OCI-LY3 (cell line): ENCODE measurements around the gene NEU2.

Source experiments
- H2AFZ ChIP-seq: fragments of 200-600, 300-600 bp; shearing (Covaris generic); 2 replicates; pipeline ENCODE4 v1.6.0; 2014; ENCODE audit warnings: antibody characterized with exemption, low read depth, low read length
- H3K27ac ChIP-seq: fragments of 200-600, 300-600 bp; sonication (generic); 2 replicates; pipeline ENCODE4 v1.5.1; 2014; ENCODE audit warnings: mild to moderate bottlenecking, low read length, moderate library complexity, mixed read lengths
- H3K27me3 ChIP-seq: fragments of 200-600, 300-600 bp; sonication (generic); 2 replicates; pipeline ENCODE4 v1.6.1; 2014; ENCODE audit warnings: low read depth, low read length, mixed read lengths
- H3K36me3 ChIP-seq: fragments of 200-600, 300-600 bp; sonication (generic); replicated peaks from 2 replicates; pipeline ENCODE3; 2014; ENCODE audit warnings: low read depth, low read length, mixed read lengths
- H3K4me1 ChIP-seq: fragments of 300-600, 200-600 bp; sonication (generic); 2 replicates; pipeline ENCODE4 v1.6.1; 2014; ENCODE audit warnings: low read length, mixed read lengths
- H3K4me2 ChIP-seq: fragments of 200-600, 300-600 bp; sonication (generic); 2 replicates; pipeline ENCODE4 v1.6.1; 2014; ENCODE audit warnings: low read length, mixed read lengths
- H3K4me3 ChIP-seq: fragments of 300-600, 200-600 bp; sonication (generic); 2 replicates; pipeline ENCODE4 v1.5.1; 2014; ENCODE audit warnings: antibody characterized with exemption, mild to moderate bottlenecking, low read length, moderate library complexity
- H3K79me2 ChIP-seq: fragments of 300-600, 200-600 bp; shearing (Covaris generic); 2 replicates; pipeline ENCODE4 v1.6.1; 2014; ENCODE audit warnings: mild to moderate bottlenecking, low read length, mixed read lengths
- H3K9ac ChIP-seq: fragments of 300-600, 200-600 bp; shearing (Covaris generic); 2 replicates; pipeline ENCODE4 v1.6.0; 2014; ENCODE audit warnings: mild to moderate bottlenecking, low read length, moderate library complexity
- H3K9me3 ChIP-seq: fragments of 200-600, 300-600 bp; shearing (Covaris generic); 2 replicates; pipeline ENCODE4 v1.6.1; 2014; ENCODE audit warnings: low read length, mixed read lengths; ENCODE audit not compliant: insufficient read depth
- H4K20me1 ChIP-seq: fragments of 200-600, 300-600 bp; sonication (generic); 2 replicates; pipeline ENCODE4 v1.6.1; 2016; ENCODE audit warnings: low read length, mixed read lengths; ENCODE audit not compliant: insufficient read depth
- EZH2phosphoT487 ChIP-seq: fragments of 200-600 bp; shearing (Covaris generic); IDR thresholded peaks from 2 replicates; pipeline ENCODE4 v1.6.1; 2018; ENCODE audit warnings: antibody characterized with exemption, mixed run types, low read depth
- TF ChIP-seq, protein P1 (sequence below): fragments of 200-600, 300-600 bp; sonication (generic); IDR thresholded peaks from 2 replicates; pipeline ENCODE4 v1.5.1; 2014; ENCODE audit warnings: antibody characterized with exemption, low read length, low read depth

NEU2 gene

DNA sequence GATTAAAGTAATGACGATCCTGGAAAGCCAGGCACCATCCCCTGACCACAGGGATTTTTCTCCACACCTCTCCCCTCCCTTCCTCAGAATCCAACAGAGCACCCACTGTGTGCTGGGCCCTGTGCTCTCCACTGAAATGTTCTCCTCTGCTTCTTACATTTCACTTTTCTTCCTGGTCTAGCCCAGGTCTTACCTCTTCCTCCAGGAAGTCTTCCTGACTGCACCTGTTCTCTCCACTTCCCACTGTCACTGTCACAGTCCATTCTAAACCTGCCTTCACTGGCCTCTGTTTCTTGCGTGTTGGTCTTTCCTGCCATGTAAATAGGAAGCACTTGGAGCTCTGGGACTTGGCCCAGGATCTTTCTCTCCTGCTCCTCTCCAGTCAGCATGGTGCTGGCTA is 12.0 kb upstream of the NEU2 start:
- no peaks in the 10 kb centered on the region for H3K27me3 ChIP-seq
- no peaks in the 10 kb centered on the region for H3K4me1 ChIP-seq
- no peaks in the 10 kb centered on the region for H3K79me2 ChIP-seq

DNA sequence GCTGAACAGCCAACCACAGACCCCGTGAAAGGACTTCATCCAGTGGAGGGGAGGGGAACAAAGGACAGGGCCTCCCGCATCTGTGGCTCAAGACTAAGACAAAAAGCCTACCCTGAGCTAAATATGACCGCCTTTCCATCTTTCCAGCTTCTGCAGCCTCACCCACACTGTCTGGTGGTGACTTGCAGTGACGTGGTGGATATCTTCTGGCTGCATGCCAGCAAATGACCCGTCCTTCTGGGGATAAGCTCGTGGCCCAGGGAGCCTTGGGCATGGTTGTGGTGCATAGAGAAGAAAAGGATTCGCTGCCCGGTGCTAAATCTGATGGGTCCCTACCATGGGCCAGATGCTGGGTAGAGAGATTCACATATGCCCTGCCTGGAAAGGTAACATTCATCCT is 10.7 kb upstream of the NEU2 start:
- H3K9me3 ChIP-seq = no peaks in the 10 kb centered on the region
- no peaks in the 10 kb centered on the region for H3K36me3 ChIP-seq
- no peak overlapping the region for H2AFZ ChIP-seq
- H3K4me3 ChIP-seq = no peak overlapping the region
- no peaks in the 10 kb centered on the region for H3K27me3 ChIP-seq
- no peak overlapping the region for H3K4me2 ChIP-seq
- no peaks in the 10 kb centered on the region for H3K4me1 ChIP-seq
- TF ChIP-seq, protein P1, sequence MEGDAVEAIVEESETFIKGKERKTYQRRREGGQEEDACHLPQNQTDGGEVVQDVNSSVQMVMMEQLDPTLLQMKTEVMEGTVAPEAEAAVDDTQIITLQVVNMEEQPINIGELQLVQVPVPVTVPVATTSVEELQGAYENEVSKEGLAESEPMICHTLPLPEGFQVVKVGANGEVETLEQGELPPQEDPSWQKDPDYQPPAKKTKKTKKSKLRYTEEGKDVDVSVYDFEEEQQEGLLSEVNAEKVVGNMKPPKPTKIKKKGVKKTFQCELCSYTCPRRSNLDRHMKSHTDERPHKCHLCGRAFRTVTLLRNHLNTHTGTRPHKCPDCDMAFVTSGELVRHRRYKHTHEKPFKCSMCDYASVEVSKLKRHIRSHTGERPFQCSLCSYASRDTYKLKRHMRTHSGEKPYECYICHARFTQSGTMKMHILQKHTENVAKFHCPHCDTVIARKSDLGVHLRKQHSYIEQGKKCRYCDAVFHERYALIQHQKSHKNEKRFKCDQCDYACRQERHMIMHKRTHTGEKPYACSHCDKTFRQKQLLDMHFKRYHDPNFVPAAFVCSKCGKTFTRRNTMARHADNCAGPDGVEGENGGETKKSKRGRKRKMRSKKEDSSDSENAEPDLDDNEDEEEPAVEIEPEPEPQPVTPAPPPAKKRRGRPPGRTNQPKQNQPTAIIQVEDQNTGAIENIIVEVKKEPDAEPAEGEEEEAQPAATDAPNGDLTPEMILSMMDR = no peak
- TF ChIP-seq EZH2phosphoT487 = no peak
- H3K9ac ChIP-seq = no peak overlapping the region
- H3K79me2 ChIP-seq = no peaks in the 10 kb centered on the region
- H3K27ac ChIP-seq = no peak overlapping the region
- H4K20me1 ChIP-seq = no peaks in the 10 kb centered on the region

More for the DNA sequence above, 12.0 kb upstream of the NEU2 start:
- Histone ChIP-seq H4K20me1 (no peaks in the 10 kb centered on the region), H3K27ac (no peak overlapping the region), H3K36me3 (no peaks in the 10 kb centered on the region), H3K4me2 (no peak overlapping the region), H3K9me3 (no peaks in the 10 kb centered on the region), H2AFZ (no peak overlapping the region), H3K9ac (no peak overlapping the region), H3K4me3 (no peak overlapping the region)
- TF ChIP-seq EZH2phosphoT487 = no peak
- TF ChIP-seq, protein P1 = no peak

DNA sequence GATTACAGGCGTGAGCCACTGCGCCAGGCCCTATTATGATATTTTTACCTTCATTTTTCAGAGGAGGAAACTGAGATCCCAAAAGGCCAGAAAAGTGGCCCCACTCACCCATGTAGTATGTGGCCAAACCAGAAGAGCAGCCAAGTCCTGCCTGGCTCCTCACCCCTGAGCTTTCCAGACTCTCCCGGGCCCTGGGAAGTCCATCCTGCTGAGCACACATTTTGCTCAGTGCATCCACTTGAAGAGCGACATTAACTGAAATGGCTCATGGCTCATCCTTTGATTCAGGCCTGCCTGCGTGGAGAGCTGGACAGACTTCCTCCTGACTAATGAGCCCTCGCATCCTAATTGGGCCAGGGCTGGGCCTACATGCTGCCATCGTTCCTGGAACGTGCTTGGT is 9.9 kb upstream of the NEU2 start:
- H2AFZ ChIP-seq = no peak overlapping the region
- H3K4me3 ChIP-seq = no peak overlapping the region
- H3K27ac ChIP-seq = no peak overlapping the region
- no peak overlapping the region for H3K4me2 ChIP-seq
- no peaks in the 10 kb centered on the region for H3K79me2 ChIP-seq
- H3K27me3 ChIP-seq = no peaks in the 10 kb centered on the region
- no peaks in the 10 kb centered on the region for H4K20me1 ChIP-seq
- no peak overlapping the region for H3K9ac ChIP-seq
- no peaks in the 10 kb centered on the region for H3K9me3 ChIP-seq
- H3K4me1 ChIP-seq = no peaks in the 10 kb centered on the region
- TF ChIP-seq EZH2phosphoT487 = no peak
- TF ChIP-seq, protein P1 = no peak
- no peaks in the 10 kb centered on the region for H3K36me3 ChIP-seq

DNA sequence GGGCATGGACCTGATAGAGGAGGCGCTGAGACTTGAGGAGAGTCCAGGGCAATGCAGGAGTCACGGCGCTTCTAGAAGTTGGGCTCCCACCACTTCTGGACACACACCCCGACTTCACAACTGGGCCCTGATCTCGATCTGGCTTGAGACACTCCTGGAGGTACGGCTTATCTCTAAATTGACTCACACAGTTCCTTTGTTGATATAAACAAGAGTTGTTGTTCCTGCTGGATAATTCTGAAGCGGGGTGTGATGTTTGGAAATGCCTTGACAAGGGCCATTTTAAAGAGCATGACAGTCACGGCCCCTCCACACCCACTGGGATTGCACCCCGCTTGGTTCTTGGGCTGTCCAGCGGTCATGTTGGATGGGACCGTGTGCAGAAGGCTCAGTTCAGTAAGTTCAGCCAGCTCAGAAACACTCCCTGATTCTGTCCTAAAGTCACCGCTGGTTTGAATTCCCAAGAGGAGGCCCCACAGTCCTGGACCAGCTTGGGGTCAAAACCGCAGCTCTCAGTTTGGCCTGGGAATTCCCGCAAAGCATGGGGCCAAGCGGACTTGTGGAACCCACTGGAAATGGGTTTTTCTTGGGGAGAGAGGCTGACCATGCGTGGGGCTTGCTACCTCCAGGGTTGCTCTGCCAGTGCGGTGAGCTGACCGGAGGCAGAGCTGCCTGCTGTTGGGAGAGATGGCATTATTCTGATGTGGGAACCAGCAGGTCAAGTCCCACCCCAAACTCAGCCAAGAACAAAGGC is 9.3 kb upstream of the NEU2 start:
- Histone ChIP-seq H3K27me3 (no peaks in the 10 kb centered on the region), H3K79me2 (no peaks in the 10 kb centered on the region), H4K20me1 (no peaks in the 10 kb centered on the region), H3K9ac (no peak overlapping the region), H3K27ac (no peak overlapping the region), H3K4me1 (no peaks in the 10 kb centered on the region), H3K36me3 (no peaks in the 10 kb centered on the region), H3K4me3 (no peak overlapping the region), H3K9me3 (no peaks in the 10 kb centered on the region), H3K4me2 (no peak overlapping the region), H2AFZ (no peak overlapping the region)
- TF ChIP-seq, protein P1 = no peak
- TF ChIP-seq EZH2phosphoT487 = no peak
